ENCODE data around the gene ATP2B2. TPM values are rescaled to one million over a fixed set of nuclear protein-coding genes. Genes with fewer than 3 reads are reported as not detected.

Gene ATP2B2
- total RNA-seq, 4 donors from 2014 or later: 0.09 to 0.12 TPM; not detected in 2

DNA sequence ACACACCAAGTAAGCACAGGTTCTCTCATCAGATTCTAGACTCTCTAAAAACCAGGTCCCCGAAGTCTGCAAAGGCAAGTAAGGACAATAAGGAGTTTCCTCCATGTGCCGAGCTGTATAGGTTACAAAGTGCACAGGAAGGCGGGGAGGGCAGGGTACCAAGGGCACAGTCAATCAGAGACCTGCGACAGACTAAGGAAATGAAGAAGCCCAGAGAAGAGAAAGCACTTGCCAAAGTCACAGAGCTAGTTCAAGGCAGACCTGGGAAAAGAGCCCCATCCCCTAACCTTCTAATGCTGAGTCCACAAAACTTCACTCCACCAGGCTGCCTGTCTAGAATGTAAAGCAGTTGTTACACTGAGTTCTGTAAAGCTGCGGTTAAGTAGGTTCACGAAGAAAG, 186.1 kb downstream of the ATP2B2 start:
- TF ChIP-seq, protein P1, sequence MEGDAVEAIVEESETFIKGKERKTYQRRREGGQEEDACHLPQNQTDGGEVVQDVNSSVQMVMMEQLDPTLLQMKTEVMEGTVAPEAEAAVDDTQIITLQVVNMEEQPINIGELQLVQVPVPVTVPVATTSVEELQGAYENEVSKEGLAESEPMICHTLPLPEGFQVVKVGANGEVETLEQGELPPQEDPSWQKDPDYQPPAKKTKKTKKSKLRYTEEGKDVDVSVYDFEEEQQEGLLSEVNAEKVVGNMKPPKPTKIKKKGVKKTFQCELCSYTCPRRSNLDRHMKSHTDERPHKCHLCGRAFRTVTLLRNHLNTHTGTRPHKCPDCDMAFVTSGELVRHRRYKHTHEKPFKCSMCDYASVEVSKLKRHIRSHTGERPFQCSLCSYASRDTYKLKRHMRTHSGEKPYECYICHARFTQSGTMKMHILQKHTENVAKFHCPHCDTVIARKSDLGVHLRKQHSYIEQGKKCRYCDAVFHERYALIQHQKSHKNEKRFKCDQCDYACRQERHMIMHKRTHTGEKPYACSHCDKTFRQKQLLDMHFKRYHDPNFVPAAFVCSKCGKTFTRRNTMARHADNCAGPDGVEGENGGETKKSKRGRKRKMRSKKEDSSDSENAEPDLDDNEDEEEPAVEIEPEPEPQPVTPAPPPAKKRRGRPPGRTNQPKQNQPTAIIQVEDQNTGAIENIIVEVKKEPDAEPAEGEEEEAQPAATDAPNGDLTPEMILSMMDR (IDR thresholded peaks at IDR 0.05): no peak
- no peak for ATAC-seq (ENCODE audit: low FRiP score)
- peak; percentile 12 for DNase-seq (ENCODE audit: low spot score)

DNA sequence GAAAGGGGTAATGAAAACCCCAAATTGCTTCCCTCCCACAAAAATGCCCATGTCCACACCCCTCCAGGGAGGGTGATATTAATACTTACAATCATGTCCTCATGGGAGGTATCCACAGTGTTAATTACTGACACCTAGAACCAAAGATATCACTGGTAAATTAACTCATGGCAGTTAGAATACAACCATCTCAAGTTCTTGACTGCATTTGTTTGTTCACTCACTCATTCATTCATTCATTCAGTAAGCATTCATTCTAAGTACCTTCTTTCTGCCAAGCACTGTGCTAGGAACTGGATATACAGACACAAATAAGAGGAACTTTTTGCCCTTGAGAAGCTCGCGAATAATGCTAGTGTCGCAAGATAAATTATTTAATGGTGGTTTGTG, 187.4 kb downstream of the ATP2B2 start:
- TF ChIP-seq, protein P1 (IDR thresholded peaks at IDR 0.05): no peak
- DNase-seq (ENCODE audit: low spot score): no peak
- no peak for ATAC-seq (ENCODE audit: low FRiP score)

DNA sequence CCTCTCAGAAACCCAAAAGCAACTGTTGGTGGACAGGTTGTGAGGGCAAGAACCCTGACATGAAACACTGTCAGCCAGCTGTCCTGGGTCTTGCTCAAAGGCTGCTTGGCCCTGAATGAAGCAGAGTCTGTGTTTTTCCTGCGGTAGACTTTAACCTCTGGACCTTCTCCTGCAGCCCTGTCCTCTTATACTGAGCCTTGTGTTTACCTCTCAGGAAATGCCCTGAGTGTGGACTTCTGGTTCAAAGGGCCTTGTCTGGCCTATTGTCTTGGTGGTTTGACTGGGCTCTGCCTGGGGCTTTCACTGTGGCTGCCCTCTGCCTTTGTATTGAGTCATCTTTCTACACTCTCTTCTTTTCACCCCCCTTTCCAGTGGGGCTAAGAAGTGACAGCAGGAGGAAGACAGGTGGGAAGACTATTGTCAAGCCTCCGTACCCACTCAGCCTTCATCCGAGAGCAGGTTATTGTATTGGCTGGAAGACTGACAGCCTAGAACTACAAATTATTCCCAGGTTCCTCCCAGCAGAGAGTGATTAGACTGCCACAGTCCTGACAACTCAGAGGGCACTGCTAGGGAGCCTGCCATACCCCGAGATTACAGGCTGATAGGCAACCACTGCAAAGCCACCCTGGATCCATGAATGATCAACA, 187.9 kb downstream of the ATP2B2 start:
- DNase-seq (ENCODE audit: low spot score): peak; percentile 18
- no peak for ATAC-seq (ENCODE audit: low FRiP score)
- TF ChIP-seq, protein P1 (IDR thresholded peaks at IDR 0.05): no peak

DNA sequence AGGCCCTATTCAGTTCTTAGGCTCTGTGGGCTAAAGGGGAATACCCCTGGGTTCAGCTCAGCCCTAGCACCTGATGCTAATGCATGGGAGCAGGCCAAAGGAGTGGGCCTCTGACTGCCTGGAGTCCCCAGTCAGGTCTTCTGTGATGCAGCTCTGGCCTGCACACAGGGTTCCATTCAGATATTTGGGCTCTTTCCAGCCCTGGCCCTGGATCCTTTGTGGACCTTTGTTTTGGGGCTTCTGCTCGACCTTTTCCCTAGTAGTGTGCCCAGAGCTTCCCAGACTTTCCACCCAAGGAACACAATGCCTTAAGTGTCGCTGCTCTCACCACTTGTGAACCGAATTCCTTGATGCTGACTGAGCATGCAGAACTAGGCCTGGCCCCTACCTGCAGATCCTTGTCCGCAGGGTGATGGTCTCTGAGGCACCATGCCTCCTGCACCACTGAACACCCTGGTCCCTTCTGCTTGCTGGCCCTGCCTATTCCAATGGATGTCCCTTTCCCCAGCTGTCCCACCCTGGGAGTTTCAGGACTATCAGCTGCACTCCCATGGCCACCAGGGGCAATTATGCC, 189.5 kb downstream of the ATP2B2 start:
- DNase-seq (ENCODE audit: low spot score) (peak; percentile 6), ATAC-seq (ENCODE audit: low FRiP score) (no peak)
- TF ChIP-seq, protein P1 (IDR thresholded peaks at IDR 0.05): no peak

DNA sequence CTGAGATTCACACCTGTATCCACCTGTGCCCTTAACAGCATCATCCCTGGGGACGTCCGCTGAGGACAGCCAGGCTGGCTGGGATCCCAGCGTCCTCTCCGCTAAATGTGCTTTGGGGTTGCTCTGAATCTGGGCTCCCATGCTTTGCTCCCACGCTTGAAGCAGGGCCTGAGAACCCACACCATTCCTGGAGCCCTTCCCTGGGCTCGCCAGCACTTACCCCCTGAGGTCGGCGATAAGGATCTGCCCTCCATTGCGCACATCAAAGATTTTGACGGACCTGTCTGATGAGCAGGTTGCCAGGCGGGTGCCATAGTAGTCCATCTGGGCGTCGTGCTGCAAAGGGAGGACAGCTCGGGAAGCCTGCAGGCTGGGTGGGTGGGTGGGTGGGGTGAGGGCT, 190.3 kb downstream of the ATP2B2 start:
- DNase-seq (ENCODE audit: low spot score) (peak; percentile 6), ATAC-seq (ENCODE audit: low FRiP score) (no peak)
- TF ChIP-seq, protein P1 (IDR thresholded peaks at IDR 0.05): no peak

DNA sequence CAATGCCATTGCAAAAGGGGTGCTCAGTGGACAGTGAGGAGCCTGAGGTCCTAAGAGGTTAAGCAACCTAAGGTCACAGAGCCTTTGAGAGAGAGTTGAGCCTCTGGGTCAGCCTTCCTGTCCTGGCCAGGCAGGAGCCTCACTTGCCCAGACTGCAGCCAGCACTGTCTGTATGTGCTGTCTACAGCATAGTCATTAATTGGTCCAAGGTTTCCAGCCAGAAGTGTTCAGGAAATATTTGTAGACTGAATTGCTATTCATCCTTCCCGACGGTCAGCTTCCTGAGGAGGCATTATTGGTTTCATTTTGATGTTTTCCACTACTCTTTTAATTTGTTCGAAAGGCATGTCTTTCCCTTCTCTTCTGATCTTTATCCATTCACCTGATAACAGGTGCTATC, 192.5 kb downstream of the ATP2B2 start:
- no peak for ATAC-seq (ENCODE audit: low FRiP score)

More for the DNA sequence above, 192.5 kb downstream of the ATP2B2 start:
- TF ChIP-seq, protein P1 (IDR thresholded peaks at IDR 0.05): no peak
- DNase-seq (ENCODE audit: low spot score): peak; percentile 13
